ENCODE data around the gene GPR62.
"Not testable (repeated sequence)": the region's sequence is repeated elsewhere in the genome, so short reads cannot be mapped to it uniquely, and the experiment has no call there.

GPR62 gene

GRCh38 chr3:51955175-51955892 is at the start of gene GPR62:
Gene GPR62, plus strand, starts transcription at chr3:51955381. Its CDS starts 272 bp downstream, at chr3:51955653.
- no peak for DNase-seq

- DNase-seq = no peak
These were observed 47.2 kb upstream of the GPR62 start for GRCh38 chr3:51908026-51908425.

- no peak for DNase-seq
These were observed 38.8 kb upstream of the GPR62 start for GRCh38 chr3:51916418-51916817.

- no peak for DNase-seq
These were observed 34.1 kb upstream of the GPR62 start for GRCh38 chr3:51921081-51921578.

GRCh38 chr3:51927061-51927977 is 27.9 kb upstream of the GPR62 start:
- DNase-seq = no peak

GRCh38 chr3:51928438-51928837 is 26.7 kb upstream of the GPR62 start:
- DNase-seq = no peak

- DNase-seq = not testable (repeated sequence)
These were observed 26.2 kb upstream of the GPR62 start for GRCh38 chr3:51928981-51929380.

- DNase-seq = no peak
These were observed 25.7 kb upstream of the GPR62 start for GRCh38 chr3:51929420-51930003.

GRCh38 chr3:51930439-51930838 is 24.7 kb upstream of the GPR62 start:
- no peak for DNase-seq

- no peak for DNase-seq
These were observed 23.4 kb upstream of the GPR62 start for GRCh38 chr3:51931756-51932155.

- no peak for DNase-seq
These were observed 22.5 kb upstream of the GPR62 start for GRCh38 chr3:51932471-51933370.

GRCh38 chr3:51933471-51934138 is 21.6 kb upstream of the GPR62 start:
- DNase-seq = no peak

GRCh38 chr3:51934139-51934850 is 20.9 kb upstream of the GPR62 start:
- no peak for DNase-seq

- DNase-seq = no peak
These were observed 19.9 kb upstream of the GPR62 start for GRCh38 chr3:51934991-51935885.

GRCh38 chr3:51935886-51936755 is 19.1 kb upstream of the GPR62 start:
- no peak for DNase-seq

GRCh38 chr3:51937014-51937413 is 18.2 kb upstream of the GPR62 start:
- no peak for DNase-seq

GRCh38 chr3:51937611-51938450 is 17.4 kb upstream of the GPR62 start:
- DNase-seq = no peak
